SK-N-SH treated with all-trans-retinoic acid at 6 μM for 48 hours (cell line): Measurements from ENCODE around the gene RPRD2.
A peak's percentile ranks its signal among the peaks of the same experiment; 100 is the strongest.

Experiments used
- ATAC-seq: fragments of 200-7000 bp; cut with Tn5 transposase; 3 replicates; pipeline ENCODE4 v1.9.1; 2020; ENCODE audit warnings: mild to moderate bottlenecking, moderate library complexity
- ARNTL ChIP-seq: fragments of 450-650 bp; formaldehyde crosslinking; IDR thresholded peaks from 2 replicates; pipeline ENCODE4 v1.5.0; 2020; ENCODE audit warnings: low read depth, mild to moderate bottlenecking, moderate library complexity, borderline replicate concordance
- CREB5 ChIP-seq: fragments of 250-450 bp; sonication (Bioruptor Pico); IDR thresholded peaks from 2 replicates; pipeline ENCODE4 v1.5.1; 2020; ENCODE audit warnings: low read depth, mild to moderate bottlenecking, moderate library complexity
- CSDC2 ChIP-seq: fragments of 250-450 bp; sonication (Bioruptor Pico); IDR thresholded peaks from 2 replicates; pipeline ENCODE4 v1.5.0; 2020; ENCODE audit warnings: mild to moderate bottlenecking, moderate library complexity
- ESRRG ChIP-seq: fragments of 250-450 bp; sonication (Bioruptor Pico); IDR thresholded peaks from 2 replicates; pipeline ENCODE4 v1.6.1; 2021; ENCODE audit warnings: mild to moderate bottlenecking
- GLIS3 ChIP-seq: fragments of 250-450 bp; sonication (Bioruptor Pico); IDR thresholded peaks from 2 replicates; pipeline ENCODE4 v1.5.0; 2020; ENCODE audit warnings: mild to moderate bottlenecking, moderate library complexity
- ISL1 ChIP-seq: fragments of 250-450 bp; sonication (Bioruptor Pico); IDR thresholded peaks from 2 replicates; pipeline ENCODE4 v2.1.2; 2022; ENCODE audit warnings: mild to moderate bottlenecking, moderate library complexity
- OSR1 ChIP-seq: fragments of 250-450 bp; sonication (Bioruptor Pico); IDR thresholded peaks from 2 replicates; pipeline ENCODE4 v1.8.0; 2022; ENCODE audit warnings: moderate library complexity, mild to moderate bottlenecking, inconsistent platforms
- PATZ1 ChIP-seq: fragments of 250-450 bp; sonication (Bioruptor Pico); IDR thresholded peaks from 2 replicates; pipeline ENCODE4 v1.8.0; 2020; ENCODE audit warnings: mild to moderate bottlenecking, moderate library complexity, borderline replicate concordance
- POU6F1 ChIP-seq: fragments of 250-450 bp; sonication (Bioruptor Pico); IDR thresholded peaks from 2 replicates; pipeline ENCODE4 v1.8.0; 2021; ENCODE audit warnings: low read depth, mild to moderate bottlenecking, moderate library complexity, borderline replicate concordance
- PPARA ChIP-seq: fragments of 250-450 bp; sonication (Bioruptor Pico); IDR thresholded peaks from 2 replicates; pipeline ENCODE4 v1.5.0; 2020; ENCODE audit warnings: mild to moderate bottlenecking, borderline replicate concordance
- RARB ChIP-seq: fragments of 250-450 bp; sonication (Bioruptor Pico); IDR thresholded peaks from 2 replicates; pipeline ENCODE4 v1.8.0; 2021; ENCODE audit warnings: mild to moderate bottlenecking, moderate library complexity
- SNAI2 ChIP-seq: fragments of 250-450 bp; sonication (Bioruptor Pico); IDR thresholded peaks from 2 replicates; pipeline ENCODE4 v1.5.0; 2020; ENCODE audit warnings: mild to moderate bottlenecking, moderate library complexity
- TCF4 ChIP-seq: fragments of 250-450 bp; sonication (Bioruptor Pico); IDR thresholded peaks from 2 replicates; pipeline ENCODE4 v1.8.0; 2021; ENCODE audit warnings: mild to moderate bottlenecking, moderate library complexity, borderline replicate concordance
- TOX ChIP-seq: fragments of 250-450 bp; sonication (Bioruptor Pico); IDR thresholded peaks from 2 replicates; pipeline ENCODE4 v1.8.0; 2021; ENCODE audit warnings: mild to moderate bottlenecking, moderate library complexity, borderline replicate concordance
- TSHZ2 ChIP-seq: fragments of 250-450 bp; sonication (Bioruptor Pico); IDR thresholded peaks from 2 replicates; pipeline ENCODE4 v1.5.0; 2020; ENCODE audit warnings: mild to moderate bottlenecking, moderate library complexity
- ZC3H10 ChIP-seq: fragments of 250-450 bp; sonication (Bioruptor Pico); IDR thresholded peaks from 2 replicates; pipeline ENCODE4 v1.5.1; 2021; ENCODE audit warnings: mild to moderate bottlenecking, moderate library complexity
- ZFP30 ChIP-seq: fragments of 450-650 bp; formaldehyde crosslinking; IDR thresholded peaks from 2 replicates; pipeline ENCODE4 v1.5.0; 2022; ENCODE audit warnings: mild to moderate bottlenecking, moderate library complexity
- ZNF565 ChIP-seq: fragments of 450-650 bp; formaldehyde crosslinking; conservative IDR thresholded peaks from 2 replicates; pipeline ENCODE4 v1.5.0; 2020; ENCODE audit warnings: low read depth, mild to moderate bottlenecking, moderate library complexity
- ZNF70 ChIP-seq: fragments of 450-650 bp; formaldehyde crosslinking; IDR thresholded peaks from 2 replicates; pipeline ENCODE4 v1.5.0; 2020; ENCODE audit warnings: mild to moderate bottlenecking, moderate library complexity
- ZNF8 ChIP-seq: fragments of 450-650 bp; formaldehyde crosslinking; IDR thresholded peaks from 2 replicates; pipeline ENCODE4 v1.5.0; 2020; ENCODE audit warnings: mild to moderate bottlenecking, moderate library complexity

RPRD2 gene

GRCh38 chr1:150484861-150485260, 120.9 kb downstream of the RPRD2 start (continued):
- TF ChIP-seq POU6F1 (CRISPR knock-in tag) = no peak
- no peak for TF ChIP-seq ISL1 (CRISPR knock-in tag)
- TF ChIP-seq GLIS3 (CRISPR knock-in tag) = no peak

GRCh38 chr1:150486966-150487762, 123.2 kb downstream of the RPRD2 start, which contains the start of gene TARS2:
Gene TARS2 (plus strand): TSS chr1:150487419. CDS start chr1:150487451, 32 bp downstream.
- peak; percentile 100 for ATAC-seq
- TF ChIP-seq RARB (CRISPR knock-in tag) (peak; percentile 64; the same call in 1 of the 2 replicates), ZNF565 (no peak), POU6F1 (CRISPR knock-in tag) (peak; percentile 87; the same call in 1 of the 2 replicates)

GRCh38 chr1:150487763-150488115, 123.8 kb downstream of the RPRD2 start:
- TF ChIP-seq GLIS3 (CRISPR knock-in tag) (no peak), OSR1 (CRISPR knock-in tag) (no peak), TSHZ2 (CRISPR knock-in tag) (no peak), PPARA (CRISPR knock-in tag) (no peak), ZC3H10 (CRISPR knock-in tag) (no peak), ZFP30 (CRISPR knock-in tag) (no peak), ZNF8 (no peak), TCF4 (CRISPR knock-in tag) (no peak), CSDC2 (CRISPR knock-in tag) (no peak), ESRRG (CRISPR knock-in tag) (no peak), ARNTL (CRISPR knock-in tag) (no peak), ZNF70 (CRISPR knock-in tag) (no peak), POU6F1 (CRISPR knock-in tag) (no peak), PATZ1 (no peak)
- ATAC-seq = no peak

- no peak for TF ChIP-seq TCF4 (CRISPR knock-in tag)
- TF ChIP-seq RARB (CRISPR knock-in tag) = no peak
- no peak for TF ChIP-seq PATZ1
- TF ChIP-seq SNAI2 (CRISPR knock-in tag) = no peak
- no peak for TF ChIP-seq OSR1 (CRISPR knock-in tag)
- no peak for TF ChIP-seq TOX (CRISPR knock-in tag)
- no peak for TF ChIP-seq ESRRG (CRISPR knock-in tag)
- no peak for TF ChIP-seq CREB5 (CRISPR knock-in tag)
- no peak for ATAC-seq
These were observed 129.2 kb downstream of the RPRD2 start for GRCh38 chr1:150493175-150493574.
